Pancreas (tissue), 10 donors: ENCODE data around the gene SPTBN4. TPM values are rescaled to one million over a fixed set of nuclear protein-coding genes. Genes with fewer than 3 reads are reported as not detected.
"Not testable (repeated sequence)": the region's sequence is repeated elsewhere in the genome, so short reads cannot be mapped to it uniquely, and the experiment has no call there.

Experiments used
- ATAC-seq, 4 donors: fragments of 200-7000 bp; cut with Tn5 transposase; one replicate each; pipeline versions ENCODE4 v1.8.0 to v1.9.1; 2020; ENCODE audit warnings: mild to moderate bottlenecking in 4 of 4, moderate library complexity in 4 of 4
- DNase-seq, 6 donors: peaks; one replicate each; pipeline ENCODE4 v3.0.0-alpha.2; 2020
- FAIRE-seq: peaks from 2 replicates; lab custom pipeline; 2012; peaks lifted over from hg19 to GRCh38; lab: Jason Lieb, UNC
- H3K27ac ChIP-seq, 4 donors: fragments of 200-600 bp; sonication (generic); 1 replicate in 3 of 4; 2 replicates in 1 of 4; pipeline versions ENCODE4 v1.5.0 to v1.8.0; 2020
- H3K27me3 ChIP-seq, 4 donors: fragments of 200-600 bp; one replicate each; pipeline ENCODE4 v1.8.0; 2021
- H3K36me3 ChIP-seq, 3 donors: fragments of 200-600 bp; sonication (generic) in 1 of 3; one replicate each; pipeline versions ENCODE4 v1.5.0 to v1.8.0; 2020 to 2021
- H3K4me1 ChIP-seq, 3 donors: fragments of 200-600 bp; one replicate each; pipeline ENCODE4 v1.8.0; 2021
- H3K4me3 ChIP-seq, 4 donors: fragments of 200-600 bp; sonication (generic) in 2 of 4; one replicate each; pipeline versions ENCODE4 v1.5.0 to v1.8.0; 2020 to 2021
- H3K9me3 ChIP-seq, 4 donors: fragments of 200-600 bp; one replicate each; pipeline ENCODE4 v1.8.0; 2021
- CTCF ChIP-seq, 4 donors: fragments of 200-600 bp; sonication (generic) in 3 of 4; IDR thresholded peaks; one replicate each; pipeline versions ENCODE4 v1.5.0 to v1.8.0; 2021; ENCODE audit warnings: antibody characterized with exemption in 4 of 4
- WGBS, 2 donors: extraction: QIAGEN DNeasy Blood & Tissue Kit; methylation state at CpG; one replicate each; pipeline ENCODE4 v1.1.7; 2013; 5-methylcytosine and 5-hydroxymethylcytosine counted together
- intact Hi-C, 3 donors: fragments of 100-400 bp; cut with DNase I; formaldehyde crosslinking; loops; one replicate each; pipeline versions ENCODE4 v1.11.1 to v1.14.2; 2022
- polyA plus RNA-seq, 2 donors: library from polyadenylated mRNA; stranded (reverse); fragments of 200-250 nt; gene quantifications; one replicate each; pipeline ENCODE4 v1.2.3, GENCODE V29; 2013
- total RNA-seq, 6 donors: library from RNA; stranded (reverse); fragmentation: NEBNext Ultra II Directional in 4 of 6; extraction: Animal tissue kit (Norgen Biotek cat#: 25700) in 4 of 6; gene quantifications; one replicate each; pipeline versions ENCODE4 v1.2.1 to v1.2.4, GENCODE V29; 2021 to 2023
- donor health status: healthy with polysubstance abuse.
- donor health status: DM: no; HTN: no; CAD: no; lungs with moderate emphysema.
- donor health status: DM: no; HTN: no; CAD: no.
- donor health status: control.
- donor health status: control.
- donor health status: Bipolar disorder and iron deficiency.
- donor health status: DM: yes; HTN: yes; CAD: no.
- donor health status: DM: no; HTN: no; CAD: no.
- donor health status: DM: no; HTN: no; CAD: no.
- donor health status: DM: yes; HTN: yes; CAD: no.

Gene SPTBN4
- total and polyA plus RNA-seq, 8 donors: 1.0 to 23.9 (median 1.7) TPM

GRCh38 chr19:40460185-40460584, 6.6 kb upstream of the SPTBN4 start:
- WGBS, 2 donors: 79 to 80% methylated on average over 3 of the region's 3 CpGs
- intact Hi-C loops: no loop called here
- Histone ChIP-seq H3K9me3 (no peaks in the 10 kb centered on the region), H3K4me3 (no peak overlapping the region), H3K4me1 (peaks cover 3 to 13% (median 4%) of the 10 kb centered on the region in 3 donors), H3K36me3 (no peaks in the 10 kb centered on the region), H3K27me3 (no peaks in the 10 kb centered on the region), H3K27ac (no peak overlapping the region)
- DNase-seq (no peak), ATAC-seq (no peak), FAIRE-seq (no peak)
- no peak for TF ChIP-seq CTCF (IDR thresholded peaks at IDR 0.05)

- 80% methylated on average over 7 of the region's 7 CpGs for WGBS, 2 donors
These were observed 5.1 kb upstream of the SPTBN4 start for GRCh38 chr19:40461669-40462221.

GRCh38 chr19:40463587-40464037, 3.2 kb upstream of the SPTBN4 start:
- ATAC-seq, H3K36me3 ChIP-seq, H3K27me3 ChIP-seq, H3K4me3 ChIP-seq, FAIRE-seq, H3K9me3 ChIP-seq, intact Hi-C loops: not testable (repeated sequence)
- Histone ChIP-seq H3K4me1 (peaks cover 3 to 19% (median 4%) of the 10 kb centered on the region in 3 donors), H3K27ac (peak overlapping the region in 2 of 4 donors; percentile 89 to 91)
- WGBS, 2 donors: 62 to 75% methylated on average over 12 of the region's 12 CpGs
- DNase-seq: peak in 1 of 6 donors; percentile 7

More at GRCh38 chr19:40461669-40462221, 5.1 kb upstream of the SPTBN4 start:
- DNase-seq (peak in 2 of 6 donors; percentile 16 to 41), FAIRE-seq (no peak), ATAC-seq (no peak)
- no peak for TF ChIP-seq CTCF (IDR thresholded peaks at IDR 0.05)
- intact Hi-C loops: no loop called here
- H3K9me3 ChIP-seq: no peaks in the 10 kb centered on the region
- H3K36me3 ChIP-seq: no peaks in the 10 kb centered on the region
- H3K4me1 ChIP-seq: peaks cover 3 to 19% (median 4%) of the 10 kb centered on the region in 3 donors
- H3K4me3 ChIP-seq: no peak overlapping the region
- no peaks in the 10 kb centered on the region for H3K27me3 ChIP-seq
- no peak overlapping the region for H3K27ac ChIP-seq

GRCh38 chr19:40464059-40465024, 2.5 kb upstream of the SPTBN4 start:
- peaks cover 3 to 19% (median 4%) of the 10 kb centered on the region in 3 donors for H3K4me1 ChIP-seq
- peak overlapping the region; percentile 57 to 91 (median 88) for H3K27ac ChIP-seq
- WGBS, 2 donors: 17 to 20% methylated on average over 11 of the region's 11 CpGs
- TF ChIP-seq CTCF (IDR thresholded peaks at IDR 0.05): peak; percentile 66 to 92 (median 88)
- ATAC-seq (peak; percentile 51 to 71 (median 60)), DNase-seq (peak; percentile 82 to 97 (median 90)), FAIRE-seq (no peak)
- intact Hi-C loops: no loop called here
- peak overlapping the region; percentile 50 to 77 (median 62) for H3K4me3 ChIP-seq
- H3K27me3 ChIP-seq: no peaks in the 10 kb centered on the region
- H3K9me3 ChIP-seq: no peaks in the 10 kb centered on the region
- no peaks in the 10 kb centered on the region for H3K36me3 ChIP-seq

- H3K36me3 ChIP-seq: no peaks in the 10 kb centered on the region
- intact Hi-C loops: no loop called here
- DNase-seq (no peak), FAIRE-seq (no peak), ATAC-seq (peak; percentile 16 to 34 (median 26))
- H3K27me3 ChIP-seq: no peaks in the 10 kb centered on the region
- WGBS, 2 donors: 9 to 12% methylated on average over 11 of the region's 11 CpGs
- H3K4me1 ChIP-seq: peaks cover 3 to 19% (median 4%) of the 10 kb centered on the region in 3 donors
- no peaks in the 10 kb centered on the region for H3K9me3 ChIP-seq
- TF ChIP-seq CTCF (IDR thresholded peaks at IDR 0.05): no peak
- peak overlapping the region; percentile 57 to 91 (median 88) for H3K27ac ChIP-seq
- H3K4me3 ChIP-seq: peak overlapping the region; percentile 50 to 77 (median 62)
These were observed 1.7 kb upstream of the SPTBN4 start for GRCh38 chr19:40465025-40465556.
